ENCODE data around the gene PTPN6.

GRCh38 chr12:6960593-6961277, 9.6 kb downstream of the PTPN6 start:
- TF ChIP-seq, protein P1, sequence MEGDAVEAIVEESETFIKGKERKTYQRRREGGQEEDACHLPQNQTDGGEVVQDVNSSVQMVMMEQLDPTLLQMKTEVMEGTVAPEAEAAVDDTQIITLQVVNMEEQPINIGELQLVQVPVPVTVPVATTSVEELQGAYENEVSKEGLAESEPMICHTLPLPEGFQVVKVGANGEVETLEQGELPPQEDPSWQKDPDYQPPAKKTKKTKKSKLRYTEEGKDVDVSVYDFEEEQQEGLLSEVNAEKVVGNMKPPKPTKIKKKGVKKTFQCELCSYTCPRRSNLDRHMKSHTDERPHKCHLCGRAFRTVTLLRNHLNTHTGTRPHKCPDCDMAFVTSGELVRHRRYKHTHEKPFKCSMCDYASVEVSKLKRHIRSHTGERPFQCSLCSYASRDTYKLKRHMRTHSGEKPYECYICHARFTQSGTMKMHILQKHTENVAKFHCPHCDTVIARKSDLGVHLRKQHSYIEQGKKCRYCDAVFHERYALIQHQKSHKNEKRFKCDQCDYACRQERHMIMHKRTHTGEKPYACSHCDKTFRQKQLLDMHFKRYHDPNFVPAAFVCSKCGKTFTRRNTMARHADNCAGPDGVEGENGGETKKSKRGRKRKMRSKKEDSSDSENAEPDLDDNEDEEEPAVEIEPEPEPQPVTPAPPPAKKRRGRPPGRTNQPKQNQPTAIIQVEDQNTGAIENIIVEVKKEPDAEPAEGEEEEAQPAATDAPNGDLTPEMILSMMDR (IDR thresholded peaks at IDR 0.05) = peak; percentile 27
- TF ChIP-seq EZH2phosphoT487 (IDR thresholded peaks at IDR 0.05) = no peak

Data from neural progenitor cell (in vitro differentiated cells).